DMS 273 (cell line): ENCODE measurements around the gene SMG6.

Source experiments
- DNase-seq: peaks from one replicate; lab custom pipeline; 2025; ENCODE audit not compliant: unreplicated experiment; lab: John Stamatoyannopoulos, UW

Gene SMG6

DNA sequence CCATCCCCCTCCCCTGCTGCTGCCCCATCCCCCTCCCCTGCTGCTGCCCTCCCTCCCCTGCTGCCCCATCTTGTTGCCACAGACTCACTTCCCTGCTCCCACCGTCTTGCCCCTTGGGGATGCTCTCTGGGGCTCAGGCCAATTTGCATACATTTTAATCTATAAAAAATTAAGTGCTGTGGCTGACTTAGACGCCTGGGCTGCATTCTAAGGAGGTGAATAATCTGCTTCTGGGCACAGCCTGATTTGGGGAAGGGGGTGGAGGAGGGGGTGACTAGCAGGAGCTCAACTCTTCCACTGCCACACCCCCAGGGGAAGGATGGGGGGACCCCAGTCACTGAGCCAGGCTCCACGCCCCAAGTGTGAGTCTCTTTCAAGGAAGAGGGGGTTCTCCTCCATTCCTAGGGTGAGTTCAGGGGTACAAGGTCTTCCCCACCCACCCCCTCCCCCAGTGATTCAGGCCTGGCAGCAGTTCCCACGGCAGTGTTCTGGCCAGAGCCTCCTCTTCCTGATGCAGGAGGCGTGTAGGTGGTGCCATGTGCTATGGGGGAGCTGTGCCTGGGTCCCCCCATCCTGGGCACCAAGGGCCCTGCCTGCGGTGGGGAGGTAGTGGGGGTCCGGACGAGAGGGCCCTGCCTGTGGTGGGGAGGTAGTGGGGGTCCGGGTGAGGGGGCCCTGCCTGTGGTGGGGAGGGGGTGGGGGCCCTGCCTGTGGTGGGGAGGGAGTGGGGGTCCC, 268.6 kb downstream of the SMG6 start:
- peak; percentile 31 for DNase-seq

DNA sequence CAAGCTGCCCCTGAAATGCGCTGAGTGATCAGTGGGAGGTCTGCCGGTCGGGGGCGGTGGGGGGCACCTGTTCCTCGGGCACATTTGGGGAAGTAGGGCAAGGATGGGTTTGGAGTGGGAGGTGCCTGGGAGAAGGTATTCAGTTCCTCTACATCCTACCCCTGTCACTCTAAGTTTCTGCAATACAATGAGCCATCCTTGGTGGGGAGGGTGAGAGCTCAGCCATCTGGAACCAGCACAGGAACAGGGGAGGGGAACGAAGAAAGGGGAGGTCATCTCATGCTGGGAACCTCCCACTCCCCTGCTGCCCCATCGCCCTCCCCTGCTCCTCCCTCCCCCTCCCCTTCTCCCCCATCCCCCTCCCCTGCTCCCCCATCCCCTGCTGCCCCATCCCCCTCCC, 269.4 kb downstream of the SMG6 start:
- DNase-seq = peak; percentile 68

DNA sequence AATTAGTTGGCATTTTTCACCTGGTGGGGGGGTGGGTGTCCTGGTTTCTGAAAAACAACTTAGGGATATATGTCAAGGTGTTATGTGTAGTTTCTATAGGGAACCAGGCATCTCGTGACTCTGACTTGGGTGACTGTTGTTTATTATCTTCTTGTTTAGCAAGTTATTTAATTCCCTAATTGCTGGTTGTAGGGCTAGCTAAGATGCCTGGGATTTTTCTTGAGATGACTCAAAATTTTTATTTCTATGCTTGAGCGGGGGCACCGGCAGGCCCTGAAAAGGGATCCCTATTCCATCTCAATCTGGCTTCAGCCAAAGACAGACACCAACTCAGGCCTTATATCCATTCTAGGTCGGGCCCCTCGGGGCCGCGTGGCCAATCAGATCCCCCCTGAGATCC, 270.4 kb downstream of the SMG6 start:
- DNase-seq = no peak

DNA sequence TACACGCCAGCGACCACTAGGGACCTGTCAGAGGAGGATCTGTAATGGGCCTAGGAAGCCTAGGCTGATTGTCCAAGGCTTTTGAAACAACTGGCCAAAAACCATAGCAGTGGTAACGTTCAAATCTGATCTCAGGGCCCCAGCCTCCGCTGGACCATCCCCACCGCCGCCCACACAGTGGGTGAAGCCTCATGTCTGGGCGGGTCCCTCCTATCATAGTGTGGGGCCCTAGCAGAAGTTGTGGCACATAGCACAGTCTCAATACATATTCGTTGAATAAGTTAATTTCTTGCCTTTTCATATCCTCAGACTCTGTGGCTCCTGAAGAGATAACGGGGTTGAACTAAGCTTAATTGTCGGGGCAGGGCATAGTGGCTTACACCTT, 272.8 kb downstream of the SMG6 start:
- no peak for DNase-seq

DNA sequence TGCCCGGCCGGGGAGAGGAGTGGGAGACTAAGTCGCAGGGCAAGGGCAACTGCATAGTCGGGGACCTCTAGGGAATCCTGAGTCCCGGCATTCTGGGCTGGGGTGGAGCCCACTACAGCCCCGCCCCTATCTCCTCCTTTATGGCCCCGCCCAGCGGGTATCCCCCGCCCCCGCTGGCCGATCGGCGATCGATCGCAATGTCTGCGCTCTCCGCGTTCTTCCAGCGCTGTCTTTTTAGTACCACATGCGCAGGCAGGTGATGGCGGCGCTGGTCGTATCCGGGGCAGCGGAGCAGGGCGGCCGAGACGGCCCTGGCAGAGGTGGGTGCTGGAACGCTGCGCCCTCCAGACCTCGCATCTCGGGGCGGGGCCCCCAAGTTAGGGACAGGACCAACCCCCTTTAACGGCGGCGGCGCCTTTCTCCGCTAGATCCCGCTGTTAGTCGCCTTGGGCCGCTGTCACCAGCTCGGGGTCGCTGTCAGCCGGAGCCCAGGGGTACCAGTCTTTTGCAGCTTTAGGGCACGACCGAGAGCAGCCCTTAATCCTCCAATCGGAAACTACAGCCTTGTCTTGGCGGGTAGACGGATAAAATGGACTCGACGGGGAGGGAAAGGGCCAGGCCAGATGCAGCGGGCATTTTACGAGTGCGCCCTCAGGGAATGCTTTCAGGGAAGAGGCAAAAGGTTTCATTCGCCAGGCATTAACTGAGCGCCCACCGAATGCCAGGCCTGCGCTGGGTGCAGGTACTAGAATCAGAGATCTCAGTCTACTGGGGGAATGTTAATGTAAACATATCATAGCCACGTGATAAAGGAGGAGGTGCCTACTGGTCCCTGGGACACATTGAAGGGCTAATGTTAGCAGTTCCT, 273.4 kb downstream of the SMG6 start, which contains the start of gene DPH1:
TSS of gene DPH1 (plus strand) at position 243 of the 868 bp plus-strand sequence. CDS start at position 260, 17 bp downstream.
- peak; percentile 93 for DNase-seq

- DNase-seq = peak; percentile 45
Observed at GRCh38 chr17:2028737-2029136, 274.8 kb downstream of the SMG6 start.

DNA sequence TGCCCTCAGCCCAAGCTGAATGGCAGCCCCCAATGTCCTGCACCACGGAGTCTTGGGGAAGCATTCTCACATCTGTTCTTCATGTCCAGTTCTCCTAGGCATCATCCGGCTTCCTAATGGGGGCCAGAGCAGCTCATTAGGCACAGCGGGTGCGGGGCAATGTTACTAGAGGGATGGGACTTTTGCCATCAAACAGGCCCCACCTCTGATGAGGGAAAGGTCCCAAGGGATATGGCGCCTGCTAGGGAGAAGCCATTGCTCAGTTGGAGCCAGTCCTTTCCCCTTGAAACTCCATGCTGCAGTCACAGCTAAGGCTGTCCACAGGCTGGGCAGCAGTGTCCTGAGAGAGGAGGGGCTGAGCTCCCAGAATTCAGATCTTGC, 275.4 kb downstream of the SMG6 start:
- DNase-seq = no peak

- no peak for DNase-seq
Observed at GRCh38 chr17:2027528-2028233, 275.9 kb downstream of the SMG6 start.

GRCh38 chr17:2025622-2026309, 277.8 kb downstream of the SMG6 start:
- DNase-seq = peak; percentile 79

- peak; percentile 91 for DNase-seq
Observed at GRCh38 chr17:2025220-2025621, 278.4 kb downstream of the SMG6 start, which contains the start of gene RTN4RL1. Gene RTN4RL1 (minus strand): TSS chr17:2025334. CDS start chr17:2024865, 469 bp downstream.

GRCh38 chr17:2024572-2025219, 278.9 kb downstream of the SMG6 start:
- peak; percentile 62 for DNase-seq

DNA sequence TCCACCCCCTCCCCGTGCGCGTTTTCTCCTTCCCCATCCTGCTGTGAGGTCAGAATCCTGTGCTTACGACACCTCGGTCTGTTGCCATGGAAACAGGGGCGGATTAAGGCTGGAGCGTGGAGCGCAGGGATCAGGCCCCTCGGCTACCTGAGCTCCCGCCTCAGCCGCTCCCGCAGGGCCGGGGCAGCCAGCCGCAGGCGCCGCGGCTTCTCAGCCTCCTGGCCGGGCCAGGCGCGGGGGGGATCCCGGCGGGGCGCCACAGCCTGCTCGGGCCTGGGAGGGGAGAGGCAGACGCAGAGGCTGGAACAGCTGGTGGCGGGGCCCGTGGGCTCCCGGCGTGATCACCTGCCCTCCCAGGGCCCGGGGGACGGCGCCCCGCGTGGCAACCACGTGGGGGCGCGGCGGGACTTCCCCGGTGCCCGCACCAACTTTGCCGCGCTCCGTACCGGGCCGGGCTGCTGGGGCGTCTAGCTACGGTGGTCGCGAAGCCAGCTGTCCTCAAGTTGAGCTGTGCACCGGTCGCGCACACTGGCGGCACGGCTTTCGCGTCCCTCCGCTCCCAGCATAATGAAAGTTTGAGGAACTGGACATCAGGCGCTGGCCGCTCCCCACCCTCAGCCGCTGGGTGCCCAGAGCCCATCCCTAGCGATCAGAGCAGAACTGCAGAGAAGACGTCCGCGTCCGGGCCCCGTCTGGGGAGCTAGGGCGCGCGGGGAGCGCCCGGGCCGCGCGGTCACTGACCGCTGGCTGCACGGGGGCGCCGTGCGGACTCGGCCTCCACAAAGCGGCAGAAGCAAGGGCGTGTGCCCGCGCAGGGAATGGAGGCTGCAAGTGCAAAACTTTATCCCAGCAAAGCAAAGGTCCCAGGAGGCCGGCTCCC, 279.7 kb downstream of the SMG6 start:
- peak; percentile 82 for DNase-seq

GRCh38 chr17:2023256-2023655, 280.3 kb downstream of the SMG6 start:
- no peak for DNase-seq

DNA sequence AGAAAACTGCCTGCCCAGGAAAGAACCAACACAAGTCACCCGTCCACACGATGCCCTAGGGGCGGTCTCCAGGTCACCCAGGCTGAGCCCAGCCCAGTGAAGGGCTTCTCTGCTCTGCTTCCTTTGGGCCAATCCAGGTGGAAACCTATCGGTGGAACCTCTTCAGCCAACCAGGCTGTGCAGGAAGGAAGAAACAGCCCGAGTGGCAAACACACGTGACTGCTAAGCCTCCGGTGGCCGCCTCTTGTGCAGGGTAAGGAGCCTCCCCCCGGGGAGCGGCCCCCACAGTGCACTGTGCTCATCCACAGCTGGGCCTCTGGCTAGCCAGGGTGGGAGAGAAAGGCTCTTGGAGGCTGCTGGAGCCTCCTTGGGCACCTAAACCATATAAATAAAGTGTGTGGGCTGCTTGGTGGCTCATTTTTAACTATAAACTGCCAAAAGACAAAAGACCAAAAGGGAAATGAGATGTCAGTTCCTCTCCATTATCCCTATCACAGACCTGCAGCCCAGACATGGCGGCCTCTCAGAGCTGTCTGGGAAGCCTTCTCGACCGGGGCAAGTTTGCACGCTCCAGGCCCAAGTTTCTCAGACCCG, 280.8 kb downstream of the SMG6 start:
- no peak for DNase-seq

DNA sequence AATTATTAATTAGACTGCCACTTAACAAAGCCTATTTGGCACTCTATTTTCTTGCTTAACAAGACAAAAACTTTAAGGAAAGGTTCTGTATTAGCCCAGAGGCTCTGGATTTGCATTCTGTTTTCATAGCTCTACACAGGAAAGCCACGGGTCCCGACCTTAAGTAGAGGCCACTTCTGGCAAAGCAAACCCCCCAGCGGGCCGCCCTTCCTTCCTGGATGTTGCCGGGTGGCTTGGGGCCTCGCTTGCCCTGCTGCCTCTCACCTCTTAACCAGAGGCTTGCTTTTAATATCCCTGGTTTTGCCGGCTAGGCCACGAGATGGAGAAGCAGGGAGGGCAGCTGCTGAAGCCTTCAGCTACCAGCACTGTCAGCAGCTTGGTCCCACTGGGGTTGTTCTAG, 282.9 kb downstream of the SMG6 start:
- DNase-seq = no peak

- no peak for DNase-seq
Observed at GRCh38 chr17:2019723-2020122, 283.9 kb downstream of the SMG6 start.

DNA sequence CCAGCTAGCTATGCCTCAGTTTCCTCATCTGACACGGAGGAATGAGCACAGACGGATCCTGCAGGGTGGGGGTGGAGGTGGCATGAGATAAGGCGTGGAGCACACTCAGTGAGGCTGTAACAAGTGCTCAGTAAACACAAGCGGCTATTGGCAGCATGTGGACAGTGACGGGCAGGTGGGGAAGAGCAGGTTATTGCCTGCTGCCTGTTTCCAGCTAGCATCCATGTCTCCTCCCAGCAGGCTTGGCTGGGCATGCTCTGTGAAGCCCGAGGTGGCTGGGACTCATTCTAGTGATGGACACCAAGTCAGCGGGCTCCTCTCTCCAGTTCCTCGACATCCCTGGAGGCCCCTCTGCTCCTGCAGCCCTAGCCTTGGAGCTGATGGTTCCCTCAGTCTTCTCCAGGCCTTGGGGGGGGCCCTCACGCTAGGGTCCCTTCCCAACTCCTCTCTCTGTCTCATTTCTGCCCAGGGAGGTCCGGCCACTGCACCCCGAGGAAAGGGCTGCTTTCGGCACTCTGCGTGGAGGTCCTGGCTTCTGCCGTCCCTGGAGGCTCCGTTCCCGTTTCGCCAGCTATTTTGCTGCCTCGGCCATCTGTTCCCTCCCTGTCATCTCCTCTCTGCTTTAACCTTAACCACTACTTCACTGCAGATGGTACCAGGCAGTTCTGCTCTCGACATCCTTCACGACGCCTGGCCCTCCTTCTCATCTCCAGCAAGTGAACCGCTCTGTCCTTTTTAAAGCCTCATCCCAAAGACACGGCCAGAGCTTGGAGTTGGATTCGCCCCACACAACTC, 284.7 kb downstream of the SMG6 start:
- DNase-seq = peak; percentile 74

DNA sequence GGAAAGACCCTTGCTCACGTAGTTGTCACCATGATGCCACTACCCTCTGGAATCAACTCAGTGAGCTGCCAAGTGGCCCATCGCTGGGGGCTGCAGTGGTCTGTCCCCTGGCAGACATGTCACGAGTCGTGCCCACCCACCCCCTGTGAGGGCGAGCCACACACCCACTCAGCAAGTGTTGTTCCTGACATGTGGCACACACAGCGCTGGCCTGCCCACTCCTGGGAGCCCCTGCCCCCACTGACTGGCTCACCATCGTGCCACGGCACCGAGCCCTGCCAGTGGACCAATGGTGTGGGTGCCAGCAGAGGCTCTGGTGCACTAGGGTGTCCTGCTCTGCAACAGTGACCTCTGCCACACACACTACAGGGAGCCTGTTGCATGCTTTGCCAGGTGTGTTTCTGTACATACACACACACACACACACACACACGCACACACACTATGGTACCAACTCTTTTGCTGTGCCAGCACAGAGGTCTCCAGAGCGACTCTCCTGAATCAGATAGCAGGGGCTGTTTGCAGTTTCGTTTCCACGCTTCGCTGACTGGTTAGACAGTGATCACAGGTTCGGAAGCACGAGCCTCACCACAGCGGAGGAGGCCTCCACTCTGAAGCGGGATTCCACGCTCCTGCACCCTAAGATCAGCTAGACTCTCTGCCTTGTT, 286.2 kb downstream of the SMG6 start:
- no peak for DNase-seq
